H1 (cell line): ENCODE data around the gene ADK.

Experiments
- CBX5 ChIP-seq: fragments of 300-800, 300-1000 bp; sonication (generic); IDR thresholded peaks from 2 replicates; pipeline ENCODE4 v1.7.1; 2016; ENCODE audit warnings: antibody characterized with exemption, low read length, low read depth
- CREB1 ChIP-seq: IDR thresholded peaks from 2 replicates; pipeline ENCODE4 v1.6.1; 2012; ENCODE audit warnings: inconsistent platforms
- MAFK ChIP-seq: IDR thresholded peaks from 2 replicates; pipeline ENCODE4 v1.6.1; 2012; ENCODE audit warnings: low read depth, mild to moderate bottlenecking, improper control_type of control experiment, low read length
- POLR2A ChIP-seq, 2 experiments: IDR thresholded peaks; 1 replicate in 1 of 2; 2 replicates in 1 of 2; pipeline ENCODE4 v1.6.1; 2011; ENCODE audit warnings: low read depth in 2 of 2, low read length in 2 of 2, mild to moderate bottlenecking in 2 of 2; ENCODE audit errors: control extremely low read depth in 1 of 2
- TF ChIP-seq, protein P1 (sequence below), 3 experiments: IDR thresholded peaks; 1 replicate in 2 of 3; 2 replicates in 1 of 3; pipeline versions ENCODE4 v1.5.1 to v1.6.1; 2011; ENCODE audit warnings: low read length in 3 of 3, mild to moderate bottlenecking in 3 of 3, inconsistent platforms in 2 of 3, low read depth in 1 of 3, moderate library complexity in 1 of 3; ENCODE audit not compliant: insufficient read depth in 1 of 3; ENCODE audit errors: control extremely low read depth in 1 of 3
- TF ChIP-seq, protein P2 (sequence below): IDR thresholded peaks from 2 replicates; pipeline ENCODE4 v1.6.1; 2011; ENCODE audit warnings: low read depth, mild to moderate bottlenecking, low read length; ENCODE audit not compliant: insufficient read depth

DNA sequence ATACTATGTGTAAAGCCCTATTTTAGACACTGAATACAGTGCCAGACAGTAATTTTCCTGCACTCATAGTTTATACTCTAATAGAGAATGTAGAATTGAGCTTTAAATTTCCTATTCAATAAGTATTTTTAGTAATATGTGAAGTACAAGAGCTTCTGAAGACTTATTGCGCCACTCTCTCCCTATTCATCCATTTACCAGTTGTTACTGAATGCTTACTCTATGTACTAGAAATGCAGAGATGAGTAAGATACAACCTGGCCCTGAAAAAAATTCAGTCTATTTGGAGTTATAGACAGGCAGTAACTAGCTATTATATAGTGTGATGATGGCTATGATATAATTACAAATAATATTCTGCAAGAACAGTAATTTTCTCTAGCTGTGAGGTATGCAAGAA, 98.8 kb downstream of the ADK start:
- TF ChIP-seq POLR2A (IDR thresholded peaks at IDR 0.05; ENCODE audit: control extremely low read depth in 1 of 2, low read depth in 2 of 2, low read length in 2 of 2) (no peak), MAFK (no peak), CREB1 (no peak), CBX5 (no peak)
- TF ChIP-seq, protein P1, sequence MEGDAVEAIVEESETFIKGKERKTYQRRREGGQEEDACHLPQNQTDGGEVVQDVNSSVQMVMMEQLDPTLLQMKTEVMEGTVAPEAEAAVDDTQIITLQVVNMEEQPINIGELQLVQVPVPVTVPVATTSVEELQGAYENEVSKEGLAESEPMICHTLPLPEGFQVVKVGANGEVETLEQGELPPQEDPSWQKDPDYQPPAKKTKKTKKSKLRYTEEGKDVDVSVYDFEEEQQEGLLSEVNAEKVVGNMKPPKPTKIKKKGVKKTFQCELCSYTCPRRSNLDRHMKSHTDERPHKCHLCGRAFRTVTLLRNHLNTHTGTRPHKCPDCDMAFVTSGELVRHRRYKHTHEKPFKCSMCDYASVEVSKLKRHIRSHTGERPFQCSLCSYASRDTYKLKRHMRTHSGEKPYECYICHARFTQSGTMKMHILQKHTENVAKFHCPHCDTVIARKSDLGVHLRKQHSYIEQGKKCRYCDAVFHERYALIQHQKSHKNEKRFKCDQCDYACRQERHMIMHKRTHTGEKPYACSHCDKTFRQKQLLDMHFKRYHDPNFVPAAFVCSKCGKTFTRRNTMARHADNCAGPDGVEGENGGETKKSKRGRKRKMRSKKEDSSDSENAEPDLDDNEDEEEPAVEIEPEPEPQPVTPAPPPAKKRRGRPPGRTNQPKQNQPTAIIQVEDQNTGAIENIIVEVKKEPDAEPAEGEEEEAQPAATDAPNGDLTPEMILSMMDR (IDR thresholded peaks at IDR 0.05; ENCODE audit: control extremely low read depth in 1 of 3, insufficient read depth in 1 of 3, low read depth in 1 of 3, low read length in 3 of 3): no peak
- TF ChIP-seq, protein P2, sequence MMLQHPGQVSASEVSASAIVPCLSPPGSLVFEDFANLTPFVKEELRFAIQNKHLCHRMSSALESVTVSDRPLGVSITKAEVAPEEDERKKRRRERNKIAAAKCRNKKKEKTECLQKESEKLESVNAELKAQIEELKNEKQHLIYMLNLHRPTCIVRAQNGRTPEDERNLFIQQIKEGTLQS: no peak
